Cardiac fibroblast (primary cell): ENCODE measurements around the gene TMCC3.
A peak's percentile ranks its signal among the peaks of the same experiment; 100 is the strongest.
"Not testable (repeated sequence)": the region's sequence is repeated elsewhere in the genome, so short reads cannot be mapped to it uniquely, and the experiment has no call there.

Source experiments
- DNase-seq, 2 donors: peaks; one replicate each; pipeline versions ENCODE4 v3.0.0 to v3.0.0-alpha.2; 2010; ENCODE audit warnings: low read depth in 2 of 2
- H3K4me3 ChIP-seq, 2 donors: replicated peaks in 1 of 2; 1 replicate in 1 of 2; 2 replicates in 1 of 2; pipeline ENCODE4 v1.5.1; 2011; ENCODE audit warnings: low read depth in 2 of 2, low read length in 2 of 2, mild to moderate bottlenecking in 2 of 2, moderate library complexity in 1 of 2
- TF ChIP-seq, protein P1 (sequence below): IDR thresholded peaks from one replicate; pipeline ENCODE4 v1.5.1; 2011; ENCODE audit warnings: low read depth, mild to moderate bottlenecking, low read length, inconsistent platforms

The TMCC3 gene, protein sequence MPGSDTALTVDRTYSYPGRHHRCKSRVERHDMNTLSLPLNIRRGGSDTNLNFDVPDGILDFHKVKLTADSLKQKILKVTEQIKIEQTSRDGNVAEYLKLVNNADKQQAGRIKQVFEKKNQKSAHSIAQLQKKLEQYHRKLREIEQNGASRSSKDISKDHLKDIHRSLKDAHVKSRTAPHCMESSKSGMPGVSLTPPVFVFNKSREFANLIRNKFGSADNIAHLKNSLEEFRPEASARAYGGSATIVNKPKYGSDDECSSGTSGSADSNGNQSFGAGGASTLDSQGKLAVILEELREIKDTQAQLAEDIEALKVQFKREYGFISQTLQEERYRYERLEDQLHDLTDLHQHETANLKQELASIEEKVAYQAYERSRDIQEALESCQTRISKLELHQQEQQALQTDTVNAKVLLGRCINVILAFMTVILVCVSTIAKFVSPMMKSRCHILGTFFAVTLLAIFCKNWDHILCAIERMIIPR

DNA sequence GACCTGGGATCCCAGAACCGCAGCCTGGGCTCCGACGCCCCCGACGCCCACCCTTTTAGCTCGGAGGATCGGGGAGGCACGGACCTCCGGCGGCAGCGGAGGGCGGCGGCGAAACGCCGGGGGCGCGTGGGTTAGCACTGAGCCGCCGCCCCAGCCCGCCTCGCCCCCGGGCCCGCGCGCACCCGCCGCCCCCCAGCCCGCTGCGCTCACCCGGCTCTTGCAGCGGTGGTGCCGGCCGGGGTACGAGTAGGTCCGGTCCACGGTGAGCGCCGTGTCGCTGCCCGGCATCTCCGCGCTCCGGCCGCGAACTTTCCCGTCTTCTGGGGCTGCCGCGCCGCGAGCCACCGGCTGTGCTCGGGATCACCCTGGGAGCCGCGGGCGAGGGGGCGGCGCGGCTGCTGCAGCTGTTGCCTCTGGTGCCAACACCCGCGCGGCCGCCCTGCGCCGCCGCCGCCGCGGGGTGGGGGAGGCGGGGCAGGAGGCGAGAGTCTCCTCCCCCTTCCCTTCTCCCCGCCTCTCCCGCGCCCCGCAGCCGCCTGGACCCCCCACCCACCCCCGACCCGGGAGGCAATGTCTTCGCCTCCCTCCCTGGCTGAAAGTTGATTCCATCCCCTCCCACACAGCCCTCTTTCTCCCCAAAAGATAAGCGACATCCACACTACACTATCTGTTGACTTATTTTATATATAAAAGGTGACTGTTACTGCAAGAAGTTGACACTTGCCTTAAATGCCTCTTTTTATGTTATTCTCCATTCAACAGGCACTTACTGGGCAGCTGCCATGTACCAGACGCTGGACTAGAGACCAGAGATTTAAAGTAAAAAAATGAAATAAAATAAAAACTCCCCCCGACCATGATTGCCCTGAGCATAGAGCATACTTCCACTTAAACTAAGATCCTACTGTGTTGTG is at the start of gene TMCC3:
TSS of gene TMCC3 (minus strand) at position 415 of the 914 bp plus-strand sequence. CDS start at position 288, 127 bp downstream.
- H3K4me3 ChIP-seq, result peak within 1 kb of the TSS; percentile 48 to 57
- DNase-seq, result peak; percentile 27 to 50
- TF ChIP-seq, protein P1, sequence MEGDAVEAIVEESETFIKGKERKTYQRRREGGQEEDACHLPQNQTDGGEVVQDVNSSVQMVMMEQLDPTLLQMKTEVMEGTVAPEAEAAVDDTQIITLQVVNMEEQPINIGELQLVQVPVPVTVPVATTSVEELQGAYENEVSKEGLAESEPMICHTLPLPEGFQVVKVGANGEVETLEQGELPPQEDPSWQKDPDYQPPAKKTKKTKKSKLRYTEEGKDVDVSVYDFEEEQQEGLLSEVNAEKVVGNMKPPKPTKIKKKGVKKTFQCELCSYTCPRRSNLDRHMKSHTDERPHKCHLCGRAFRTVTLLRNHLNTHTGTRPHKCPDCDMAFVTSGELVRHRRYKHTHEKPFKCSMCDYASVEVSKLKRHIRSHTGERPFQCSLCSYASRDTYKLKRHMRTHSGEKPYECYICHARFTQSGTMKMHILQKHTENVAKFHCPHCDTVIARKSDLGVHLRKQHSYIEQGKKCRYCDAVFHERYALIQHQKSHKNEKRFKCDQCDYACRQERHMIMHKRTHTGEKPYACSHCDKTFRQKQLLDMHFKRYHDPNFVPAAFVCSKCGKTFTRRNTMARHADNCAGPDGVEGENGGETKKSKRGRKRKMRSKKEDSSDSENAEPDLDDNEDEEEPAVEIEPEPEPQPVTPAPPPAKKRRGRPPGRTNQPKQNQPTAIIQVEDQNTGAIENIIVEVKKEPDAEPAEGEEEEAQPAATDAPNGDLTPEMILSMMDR, result no peak

GRCh38 chr12:94699801-94700200 is 49.4 kb upstream of the TMCC3 start:
- DNase-seq, result no peak
- H3K4me3 ChIP-seq, result no peak overlapping the region
- TF ChIP-seq, protein P1, result no peak

GRCh38 chr12:94698578-94698977 is 48.2 kb upstream of the TMCC3 start:
- TF ChIP-seq, protein P1, result no peak
- H3K4me3 ChIP-seq, result no peak overlapping the region
- DNase-seq, result no peak

GRCh38 chr12:94697631-94698030 is 47.3 kb upstream of the TMCC3 start:
- TF ChIP-seq, protein P1, result no peak
- no peak for DNase-seq
- H3K4me3 ChIP-seq, result no peak overlapping the region

DNA sequence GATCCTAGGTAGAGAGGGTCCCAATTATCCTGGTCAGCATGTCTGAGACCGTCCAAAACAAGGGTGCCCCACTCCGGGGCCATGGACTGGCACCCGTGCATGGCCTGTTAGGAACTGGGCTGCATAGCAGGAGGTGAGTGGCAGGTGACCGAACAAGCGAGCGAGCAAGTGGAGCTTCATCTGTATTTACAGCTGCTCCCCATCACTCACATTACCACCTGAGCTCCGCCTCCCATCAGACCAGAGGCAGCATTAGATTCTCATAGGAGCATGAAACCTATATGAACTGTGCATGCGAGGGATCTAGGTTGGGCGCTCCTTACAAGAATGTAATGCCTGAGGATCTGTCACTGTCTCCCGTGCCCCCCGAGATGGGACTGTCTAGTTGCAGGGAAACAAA is 44.4 kb upstream of the TMCC3 start:
- DNase-seq, result no peak
- H3K4me3 ChIP-seq, result no peak overlapping the region
- TF ChIP-seq, protein P1, result no peak

DNA sequence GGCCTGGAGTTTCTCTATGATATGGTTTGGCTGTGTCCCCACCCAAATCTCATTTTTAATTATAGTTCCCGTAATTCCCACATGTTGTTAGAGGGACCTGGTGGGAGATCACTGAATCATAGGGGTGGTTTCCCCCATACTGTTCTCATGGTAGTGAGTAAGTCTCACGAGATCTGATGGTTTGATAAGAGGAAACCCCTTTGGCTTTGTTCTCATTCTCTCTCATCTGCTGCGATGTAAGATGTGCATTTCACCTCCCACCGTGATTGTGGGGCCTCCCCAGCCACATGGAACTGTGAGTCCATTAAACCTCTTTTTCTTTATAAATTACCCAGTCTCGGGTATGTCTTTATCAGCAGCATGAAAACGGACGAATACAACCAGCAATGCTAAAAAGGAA is 42.5 kb upstream of the TMCC3 start:
- not testable (repeated sequence) for DNase-seq, H3K4me3 ChIP-seq
